Measurements from ENCODE around the gene MILR1.

DNA sequence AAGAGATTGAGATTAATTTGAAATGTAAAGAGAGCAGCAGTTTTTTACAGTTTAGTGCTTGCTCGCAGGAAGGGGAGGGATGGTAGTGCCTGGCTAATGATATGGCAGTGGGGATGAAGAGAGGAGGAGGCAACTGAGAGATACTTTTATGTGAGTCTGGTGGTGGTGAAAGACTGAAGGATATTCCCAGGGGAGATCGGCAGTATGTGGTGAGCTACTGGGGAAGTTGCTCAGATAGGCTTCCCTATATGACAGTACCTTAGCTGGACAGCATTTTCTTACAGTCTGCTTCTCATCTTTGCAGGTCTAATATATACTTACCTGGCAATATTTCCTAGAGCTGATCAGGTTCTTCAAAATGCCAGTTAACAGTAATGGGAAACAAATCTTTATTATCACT lies 66.5 kb downstream of the MILR1 start:
- no peak for TF ChIP-seq POLR2A (IDR thresholded peaks at IDR 0.05)
- TF ChIP-seq, protein P1, sequence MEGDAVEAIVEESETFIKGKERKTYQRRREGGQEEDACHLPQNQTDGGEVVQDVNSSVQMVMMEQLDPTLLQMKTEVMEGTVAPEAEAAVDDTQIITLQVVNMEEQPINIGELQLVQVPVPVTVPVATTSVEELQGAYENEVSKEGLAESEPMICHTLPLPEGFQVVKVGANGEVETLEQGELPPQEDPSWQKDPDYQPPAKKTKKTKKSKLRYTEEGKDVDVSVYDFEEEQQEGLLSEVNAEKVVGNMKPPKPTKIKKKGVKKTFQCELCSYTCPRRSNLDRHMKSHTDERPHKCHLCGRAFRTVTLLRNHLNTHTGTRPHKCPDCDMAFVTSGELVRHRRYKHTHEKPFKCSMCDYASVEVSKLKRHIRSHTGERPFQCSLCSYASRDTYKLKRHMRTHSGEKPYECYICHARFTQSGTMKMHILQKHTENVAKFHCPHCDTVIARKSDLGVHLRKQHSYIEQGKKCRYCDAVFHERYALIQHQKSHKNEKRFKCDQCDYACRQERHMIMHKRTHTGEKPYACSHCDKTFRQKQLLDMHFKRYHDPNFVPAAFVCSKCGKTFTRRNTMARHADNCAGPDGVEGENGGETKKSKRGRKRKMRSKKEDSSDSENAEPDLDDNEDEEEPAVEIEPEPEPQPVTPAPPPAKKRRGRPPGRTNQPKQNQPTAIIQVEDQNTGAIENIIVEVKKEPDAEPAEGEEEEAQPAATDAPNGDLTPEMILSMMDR (IDR thresholded peaks at IDR 0.05): no peak
